Activated CD4-positive, alpha-beta T cell treated with anti-CD3 and anti-CD28 coated beads, Interleukin-2, Interleukin-6, amounts not matched to agents 100 ng/mL and 50 ng/mL, durations not matched to agents 16 hours and 8 hours (primary cell): ENCODE results near the gene TAS2R46.

Source experiments
- DNase-seq: peaks from one replicate; pipeline ENCODE4 v3.0.0-alpha.2; 2020

The TAS2R46 gene

DNA sequence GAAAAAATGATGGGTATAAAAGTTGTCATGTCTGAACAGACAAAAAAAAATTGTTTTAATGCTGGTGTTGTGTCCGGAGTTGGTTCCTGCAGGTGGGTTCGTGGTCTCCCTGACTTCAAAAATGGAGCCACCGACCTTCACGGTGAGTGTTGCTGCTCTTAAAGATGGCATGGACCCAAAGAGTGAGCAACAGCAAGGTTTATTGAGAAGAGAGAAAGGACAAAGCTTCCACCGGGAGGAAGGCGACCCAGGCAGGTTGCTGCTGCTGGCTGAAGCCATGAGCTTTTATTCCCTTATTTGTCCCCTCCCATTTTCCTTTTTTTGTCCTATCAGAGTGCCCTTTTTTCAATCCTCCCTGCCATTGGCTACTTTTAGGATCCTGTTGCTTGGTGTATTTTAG lies 30.8 kb downstream of the TAS2R46 start, which contains the start of gene TAS2R31:
Gene TAS2R31, minus strand, starts transcription at position 101 of the 400 bp plus-strand sequence. Its CDS starts 72 bp downstream, at position 29.
- DNase-seq, result no peak

DNA sequence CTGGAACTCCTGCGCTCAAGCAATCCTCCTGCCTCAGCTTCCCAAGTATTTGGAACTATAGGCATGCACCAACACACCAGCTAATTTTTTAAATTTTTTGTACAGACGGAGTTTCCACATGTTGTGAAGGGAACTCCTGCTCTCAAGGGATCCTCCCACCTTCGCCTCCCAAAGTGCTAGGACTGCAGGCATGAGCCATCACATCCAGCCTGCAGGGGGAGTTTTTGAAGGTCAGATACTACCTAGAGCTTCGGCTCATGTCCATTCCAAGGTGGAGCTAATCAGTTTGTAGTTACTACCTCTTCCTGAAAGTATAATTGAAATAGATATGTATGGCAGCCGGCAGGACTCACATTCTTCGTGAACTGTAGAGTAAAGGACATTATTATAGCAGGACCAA lies 36.0 kb downstream of the TAS2R46 start:
- DNase-seq, result no peak

DNA sequence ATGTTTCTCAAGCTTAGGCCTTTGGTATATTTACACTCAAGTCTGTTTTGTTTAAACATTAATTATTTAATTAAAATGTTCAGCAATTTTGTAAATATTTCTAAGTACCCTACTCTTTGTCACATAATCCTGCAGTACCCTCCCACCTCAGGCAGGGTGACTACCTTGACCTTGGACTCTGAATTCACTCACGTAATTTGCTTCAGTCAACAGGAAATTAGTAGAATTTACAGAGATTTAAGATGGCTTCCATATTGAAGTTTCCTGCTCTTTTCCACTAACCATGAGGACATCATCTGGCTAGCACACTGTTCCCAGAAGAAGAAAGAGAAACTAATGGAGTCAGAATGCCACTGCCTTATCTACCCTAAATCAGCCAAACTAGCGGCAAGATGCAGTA lies 38.7 kb downstream of the TAS2R46 start:
- DNase-seq, result no peak

DNA sequence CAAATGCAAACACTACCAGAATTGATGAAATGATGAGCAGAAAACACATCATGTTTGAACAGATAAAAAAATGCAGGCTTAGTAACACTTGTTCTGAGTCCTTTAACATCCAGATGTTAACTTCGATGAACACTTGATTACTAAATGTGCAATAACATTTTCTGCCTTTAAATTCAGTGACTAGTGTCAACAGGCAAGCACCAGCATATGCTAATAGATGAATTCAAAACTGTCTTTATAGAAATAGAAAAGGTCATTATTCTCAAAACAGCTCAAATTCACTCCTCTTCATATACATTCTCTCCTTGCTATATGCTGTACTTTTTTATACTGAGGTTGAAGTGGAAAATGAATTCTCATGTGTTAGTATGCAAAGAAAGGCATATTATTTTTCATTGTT lies 39.6 kb downstream of the TAS2R46 start, which contains the start of gene TAS2R19:
Gene TAS2R19, minus strand, starts transcription at position 101 of the 400 bp plus-strand sequence. Its CDS starts 49 bp downstream, at position 52.
- no peak for DNase-seq

DNA sequence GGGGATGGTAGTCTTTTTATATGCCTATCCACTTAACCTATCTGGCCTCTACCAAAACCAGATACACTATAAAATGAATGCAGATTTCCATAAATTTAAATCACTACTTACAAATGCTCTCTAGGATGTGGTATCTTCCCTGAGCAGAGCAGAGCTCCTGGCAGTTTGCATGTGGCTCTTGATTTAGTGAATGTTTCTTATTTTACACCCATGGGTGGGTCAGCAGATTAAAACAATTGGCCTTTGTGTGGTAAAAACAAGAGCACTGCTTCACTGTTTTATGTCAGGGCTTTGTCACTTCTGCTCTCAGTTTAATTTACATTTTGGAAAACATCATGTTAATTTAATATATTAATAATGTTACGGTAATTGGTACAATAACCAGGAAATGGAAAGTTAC lies 45.2 kb downstream of the TAS2R46 start:
- DNase-seq, result no peak

DNA sequence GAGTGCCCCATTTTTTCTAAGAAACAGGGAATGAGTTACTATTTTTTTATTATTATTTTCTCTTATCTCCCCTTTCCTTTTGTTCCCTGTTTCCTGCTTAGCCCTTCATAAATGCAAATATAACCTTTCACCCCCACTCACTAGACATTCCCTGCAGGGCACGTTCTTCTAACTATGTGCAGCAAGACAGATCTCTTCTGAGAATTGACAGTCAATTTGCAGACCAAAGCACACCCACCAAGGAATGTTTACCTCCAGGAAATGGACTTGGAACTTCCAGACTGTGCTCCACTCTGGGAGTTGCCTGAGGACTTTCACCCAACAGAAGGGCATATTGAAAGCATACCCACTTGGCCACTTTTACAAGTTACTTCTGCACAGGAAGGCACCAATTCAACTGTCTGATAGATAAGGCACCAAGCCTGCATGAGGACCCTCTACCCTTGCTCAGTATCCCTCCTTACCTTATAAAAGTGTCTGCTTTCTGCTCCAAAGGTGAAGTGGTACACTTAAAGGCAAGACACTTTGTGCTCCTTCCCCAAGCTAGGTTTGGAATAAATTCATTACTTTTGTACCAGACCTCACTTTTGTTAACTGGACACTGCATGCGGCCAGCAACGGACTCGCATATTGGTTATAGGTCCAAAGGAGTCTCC lies 46.2 kb downstream of the TAS2R46 start:
- DNase-seq, result no peak

DNA sequence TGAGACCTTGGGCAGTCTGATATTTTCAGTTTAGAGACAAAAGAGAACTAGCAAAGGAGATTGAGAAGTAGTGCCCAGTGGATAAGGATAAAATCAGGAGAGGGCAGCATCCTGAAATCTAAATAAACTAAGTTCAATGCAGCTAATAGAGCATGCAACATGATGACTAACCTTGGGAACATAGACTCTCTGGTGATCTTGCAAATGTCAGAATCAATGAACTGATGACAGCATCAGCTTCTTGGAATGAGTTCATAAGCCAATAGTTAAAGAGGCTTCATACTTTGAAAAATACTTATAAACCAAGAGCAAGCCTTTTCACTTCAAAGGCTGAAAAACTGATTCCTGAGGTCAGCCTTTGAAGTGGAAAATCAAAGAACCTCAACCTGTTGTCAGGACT lies 47.9 kb downstream of the TAS2R46 start:
- no peak for DNase-seq
